Mucosa of stomach (tissue), 1 donor: Measurements from ENCODE around the gene PRSS38.

ENCODE experiments used
- H3K27me3 ChIP-seq: one replicate; pipeline ENCODE4 v1.7.0; 2013; ENCODE audit warnings: mild to moderate bottlenecking, low read length; ENCODE audit not compliant: control insufficient read depth, insufficient read depth
- H3K36me3 ChIP-seq: one replicate; pipeline ENCODE4 v1.7.0; 2013; ENCODE audit warnings: low read length; ENCODE audit not compliant: control insufficient read depth, insufficient read depth
- H3K4me1 ChIP-seq: one replicate; pipeline ENCODE4 v1.7.0; 2013; ENCODE audit warnings: mild to moderate bottlenecking, low read length; ENCODE audit not compliant: control insufficient read depth, insufficient read depth
- H3K4me3 ChIP-seq: one replicate; pipeline ENCODE4 v1.7.0; 2013; ENCODE audit warnings: low read length
- H3K9ac ChIP-seq: one replicate; pipeline ENCODE4 v1.7.0; 2013; ENCODE audit warnings: mild to moderate bottlenecking, low read length, moderate library complexity
- H3K9me3 ChIP-seq: one replicate; pipeline ENCODE4 v1.7.0; 2013; ENCODE audit warnings: mild to moderate bottlenecking, low read length, moderate library complexity; ENCODE audit not compliant: control insufficient read depth
- donor health status: Pancreatic carcinoma.

PRSS38 gene

GRCh38 chr1:227791425-227792143, 23.9 kb upstream of the PRSS38 start:
- H3K4me3 ChIP-seq: no peak overlapping the region
- no peaks in the 10 kb centered on the region for H3K36me3 ChIP-seq
- peaks cover 13% of the 10 kb centered on the region for H3K27me3 ChIP-seq
- H3K4me1 ChIP-seq: peaks cover 21% of the 10 kb centered on the region
- H3K9ac ChIP-seq: no peak overlapping the region
- no peaks in the 10 kb centered on the region for H3K9me3 ChIP-seq

GRCh38 chr1:227792216-227793078, 23.0 kb upstream of the PRSS38 start:
- Histone ChIP-seq H3K9ac (no peak overlapping the region), H3K27me3 (peaks cover 7% of the 10 kb centered on the region), H3K9me3 (no peaks in the 10 kb centered on the region), H3K4me1 (peaks cover 13% of the 10 kb centered on the region), H3K36me3 (no peaks in the 10 kb centered on the region), H3K4me3 (no peak overlapping the region)

GRCh38 chr1:227793079-227793947, 22.2 kb upstream of the PRSS38 start:
- Histone ChIP-seq H3K4me1 (peaks cover 9% of the 10 kb centered on the region), H3K4me3 (no peak overlapping the region), H3K9ac (no peak overlapping the region), H3K9me3 (no peaks in the 10 kb centered on the region), H3K36me3 (no peaks in the 10 kb centered on the region), H3K27me3 (peaks cover 7% of the 10 kb centered on the region)

DNA sequence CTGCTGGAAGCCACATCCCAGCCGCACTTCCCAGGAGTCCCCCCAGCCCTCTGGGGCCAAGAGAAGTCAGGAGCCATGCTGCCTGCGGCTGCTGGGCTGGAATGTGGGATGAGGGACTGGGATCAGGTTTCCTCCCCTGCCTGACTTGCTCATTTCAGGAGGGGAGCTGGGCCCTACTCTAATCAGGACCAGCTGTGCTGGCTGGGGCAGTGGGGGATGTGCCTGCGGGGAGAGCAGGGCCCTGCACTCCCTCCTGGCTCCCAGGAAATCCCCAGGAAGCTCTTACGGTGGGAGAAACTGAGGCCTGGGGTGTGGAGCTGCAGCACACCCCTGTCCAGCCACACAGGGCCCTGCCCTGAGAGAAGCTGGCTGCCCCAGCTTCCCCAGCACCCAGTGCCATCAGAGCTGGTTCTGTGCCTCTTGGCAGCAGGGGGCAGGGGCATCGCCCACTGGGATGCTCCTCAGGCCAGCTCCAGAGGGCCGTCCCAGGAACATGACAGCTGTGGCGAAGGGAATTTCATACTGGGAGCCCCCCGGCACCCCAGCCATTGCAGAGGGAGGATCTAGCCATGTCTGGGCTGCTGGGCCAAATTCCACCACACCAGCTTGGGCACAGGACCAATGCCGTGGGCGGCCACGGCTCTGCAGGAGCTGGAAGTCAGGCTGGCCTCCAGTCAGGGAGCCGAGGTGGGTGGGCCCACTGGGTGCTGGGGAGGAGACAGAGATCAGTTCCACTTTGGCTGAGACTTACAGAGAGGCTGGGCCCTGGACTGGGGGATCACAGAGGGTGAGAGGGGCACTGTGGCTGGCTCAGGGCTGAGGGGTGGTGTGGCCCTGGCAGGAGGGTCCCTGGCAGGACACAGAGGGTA, 21.3 kb upstream of the PRSS38 start:
- H3K27me3 ChIP-seq: peaks cover 7% of the 10 kb centered on the region
- no peaks in the 10 kb centered on the region for H3K36me3 ChIP-seq
- peaks cover 2% of the 10 kb centered on the region for H3K4me1 ChIP-seq
- H3K9ac ChIP-seq: no peak overlapping the region
- H3K4me3 ChIP-seq: no peak overlapping the region
- no peaks in the 10 kb centered on the region for H3K9me3 ChIP-seq

GRCh38 chr1:227794817-227795192, 20.7 kb upstream of the PRSS38 start:
- no peaks in the 10 kb centered on the region for H3K36me3 ChIP-seq
- H3K9ac ChIP-seq: no peak overlapping the region
- H3K27me3 ChIP-seq: peaks cover 7% of the 10 kb centered on the region
- no peaks in the 10 kb centered on the region for H3K4me1 ChIP-seq
- no peak overlapping the region for H3K4me3 ChIP-seq
- H3K9me3 ChIP-seq: no peaks in the 10 kb centered on the region

GRCh38 chr1:227795732-227796131, 19.7 kb upstream of the PRSS38 start:
- Histone ChIP-seq H3K9me3 (no peaks in the 10 kb centered on the region), H3K9ac (no peak overlapping the region), H3K4me3 (no peak overlapping the region)

GRCh38 chr1:227796359-227796915, 19.0 kb upstream of the PRSS38 start:
- Histone ChIP-seq H3K9ac (no peak overlapping the region), H3K4me1 (no peaks in the 10 kb centered on the region), H3K9me3 (no peaks in the 10 kb centered on the region), H3K4me3 (no peak overlapping the region), H3K27me3 (peaks cover 7% of the 10 kb centered on the region), H3K36me3 (no peaks in the 10 kb centered on the region)

More at GRCh38 chr1:227795732-227796131, 19.7 kb upstream of the PRSS38 start:
- Histone ChIP-seq H3K27me3 (peaks cover 7% of the 10 kb centered on the region), H3K4me1 (no peaks in the 10 kb centered on the region), H3K36me3 (no peaks in the 10 kb centered on the region)

DNA sequence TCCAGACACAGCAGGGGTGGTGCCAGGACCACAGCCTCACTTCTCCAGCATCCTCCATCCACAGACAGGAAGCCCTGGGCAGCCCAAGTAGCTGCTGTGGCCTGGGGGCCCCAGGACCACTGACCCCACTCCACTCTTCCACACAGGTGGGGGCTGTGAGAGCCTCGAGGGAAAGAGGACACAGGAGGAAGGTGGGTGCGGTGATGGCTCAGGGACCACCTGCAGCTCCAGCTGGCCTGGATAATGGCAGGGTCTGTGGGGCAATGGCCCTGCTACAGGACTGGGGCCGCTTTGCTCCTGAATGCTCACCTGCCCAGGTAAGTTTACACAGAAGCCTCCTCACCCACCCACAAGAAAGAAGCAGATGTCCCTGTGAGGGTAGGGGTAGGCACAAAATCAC, 18.3 kb upstream of the PRSS38 start:
- H3K4me3 ChIP-seq: no peak overlapping the region
- no peaks in the 10 kb centered on the region for H3K9me3 ChIP-seq
- H3K4me1 ChIP-seq: no peaks in the 10 kb centered on the region
- H3K27me3 ChIP-seq: peaks cover 7% of the 10 kb centered on the region
- no peaks in the 10 kb centered on the region for H3K36me3 ChIP-seq
- H3K9ac ChIP-seq: no peak overlapping the region

GRCh38 chr1:227797625-227798024, 17.9 kb upstream of the PRSS38 start:
- Histone ChIP-seq H3K4me3 (no peak overlapping the region), H3K9ac (no peak overlapping the region), H3K36me3 (no peaks in the 10 kb centered on the region), H3K27me3 (peaks cover 7% of the 10 kb centered on the region), H3K4me1 (no peaks in the 10 kb centered on the region), H3K9me3 (no peaks in the 10 kb centered on the region)

- Histone ChIP-seq H3K4me3 (no peak overlapping the region), H3K27me3 (peaks cover 7% of the 10 kb centered on the region), H3K4me1 (no peaks in the 10 kb centered on the region), H3K9ac (no peak overlapping the region), H3K36me3 (no peaks in the 10 kb centered on the region), H3K9me3 (no peaks in the 10 kb centered on the region)
Observed at GRCh38 chr1:227798078-227798802, 17.2 kb upstream of the PRSS38 start.
